T-helper 2 cell treated with Interferon-gamma antibody and Interleukin-4, amounts not matched to agents 100 ng/mL and 5 ng/mL, for 36 hours (primary cell): ENCODE results near the gene SCTR. TPM values are rescaled to one million over a fixed set of nuclear protein-coding genes. Genes with fewer than 3 reads are reported as not detected.

Source experiments
- intact Hi-C: fragments of 100-400 bp; cut with micrococcal nuclease; formaldehyde crosslinking; loops from one replicate; pipeline ENCODE4 v1.15.1; 2023
- total RNA-seq: library from RNA; stranded (reverse); gene quantifications from 2 replicates; pipeline ENCODE4 v1.2.3, GENCODE V29; 2022

The SCTR gene
- total RNA-seq, 1 donor from 2014 or later = not detected

DNA sequence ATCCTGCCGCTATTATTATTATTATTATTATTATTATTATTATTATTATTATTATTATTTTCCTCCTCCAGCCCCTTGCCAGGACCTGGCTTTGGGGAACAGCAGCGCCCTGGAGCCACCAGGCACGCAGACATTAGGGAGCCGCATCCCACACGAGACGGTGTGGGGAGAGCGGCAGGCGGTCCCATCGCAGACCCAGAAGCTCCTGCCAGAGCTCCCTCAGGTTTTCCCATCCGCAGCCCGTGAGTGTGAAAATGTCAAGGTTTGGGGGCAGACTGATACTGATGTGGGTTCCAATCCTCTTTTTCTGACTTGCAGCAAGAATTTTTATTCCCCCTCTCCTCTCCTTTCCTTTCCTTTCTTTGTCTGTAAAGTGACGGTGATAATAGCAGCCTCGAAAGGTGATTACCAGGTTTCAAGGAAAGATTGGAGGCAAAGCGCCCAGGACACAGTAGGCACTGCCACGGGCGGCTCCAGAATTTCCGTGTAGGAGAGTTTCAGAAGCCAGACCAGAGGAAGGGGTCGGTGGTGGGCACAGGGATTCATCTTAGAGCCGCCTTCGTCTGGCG, 816 bp downstream of the SCTR start:
- intact Hi-C loops = no loop called here

DNA sequence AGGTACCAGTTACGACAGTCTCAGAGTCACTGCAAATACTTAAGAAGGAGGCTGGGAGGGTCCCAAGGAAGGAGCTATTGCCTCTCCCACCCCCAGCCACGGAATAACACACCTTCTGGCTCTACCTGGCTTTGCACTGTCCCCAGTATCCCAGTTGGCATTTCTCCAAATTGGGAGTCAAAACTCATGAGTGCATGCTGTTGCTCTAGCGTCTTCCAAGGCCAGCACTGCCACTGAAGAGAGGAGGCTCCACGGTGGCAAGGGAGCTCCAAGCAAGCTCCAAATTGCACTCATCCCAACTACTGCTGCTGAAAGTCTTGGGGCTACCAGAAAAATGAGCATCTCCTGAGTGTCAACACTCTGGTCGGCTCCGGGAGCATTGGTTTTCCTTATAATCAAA, 1.6 kb downstream of the SCTR start:
- intact Hi-C loops = no loop called here

DNA sequence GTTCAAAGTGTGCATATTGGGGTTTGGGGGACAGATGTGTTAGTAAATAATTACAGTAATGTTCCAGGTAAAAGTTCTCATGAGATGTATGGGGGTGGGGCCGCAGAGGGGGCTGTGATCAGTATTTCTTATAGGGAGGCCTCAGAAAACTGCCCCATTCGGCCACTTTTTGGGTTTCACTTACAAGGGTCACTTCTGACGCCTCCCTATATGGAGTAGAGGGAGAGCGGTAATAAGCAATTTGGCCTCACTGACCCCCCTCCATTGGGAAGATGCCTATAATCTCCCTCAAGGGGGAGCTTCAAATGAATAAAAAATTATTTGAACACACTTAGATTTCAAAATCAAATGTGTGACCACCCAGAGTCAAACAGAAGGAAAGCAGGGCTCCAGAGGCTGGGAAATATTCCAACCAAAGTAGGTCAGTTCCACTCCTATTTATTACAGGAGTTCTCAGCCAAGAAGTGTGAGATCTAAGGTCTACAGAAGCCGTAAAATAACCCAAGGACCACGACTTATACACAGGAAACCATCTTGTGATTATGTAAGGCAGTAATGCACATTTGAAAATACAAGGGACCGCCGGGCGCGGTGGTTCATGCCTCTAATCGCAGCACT, 2.7 kb downstream of the SCTR start:
- intact Hi-C loops = no loop called here

DNA sequence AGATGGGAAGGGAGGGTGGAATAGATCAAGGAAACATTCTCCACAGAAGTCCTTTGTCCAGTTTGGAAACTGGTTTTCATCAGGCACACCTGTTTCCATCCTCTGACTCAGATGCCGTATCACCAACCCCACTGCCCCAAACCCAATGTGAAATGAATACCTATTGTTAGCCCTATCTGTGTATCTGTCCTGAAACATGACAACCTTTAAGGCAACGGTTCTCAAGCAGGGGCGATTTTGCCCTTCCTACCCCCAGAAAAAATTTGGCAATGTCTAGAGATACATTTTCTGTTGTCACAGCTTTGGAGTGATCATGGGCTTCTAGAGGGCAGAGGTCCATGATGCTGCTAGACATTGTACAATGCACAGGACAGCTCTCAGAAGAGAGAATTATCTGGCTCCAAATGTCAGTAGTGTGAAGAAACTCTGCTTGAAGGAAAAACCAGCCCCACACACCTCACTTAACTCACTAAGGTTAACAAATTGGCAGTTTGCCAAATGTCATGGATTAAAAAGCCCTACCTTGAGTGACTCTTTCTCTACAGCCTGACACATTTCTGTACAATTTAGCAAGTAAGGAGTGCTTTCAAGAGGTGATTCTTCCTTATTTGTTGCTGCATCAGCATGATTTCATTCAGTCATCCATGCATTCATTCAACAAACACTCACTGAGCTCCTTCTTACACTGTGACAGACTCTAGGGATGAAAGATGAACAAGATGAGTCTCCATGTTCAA, 3.4 kb downstream of the SCTR start:
- intact Hi-C loops = no loop called here

DNA sequence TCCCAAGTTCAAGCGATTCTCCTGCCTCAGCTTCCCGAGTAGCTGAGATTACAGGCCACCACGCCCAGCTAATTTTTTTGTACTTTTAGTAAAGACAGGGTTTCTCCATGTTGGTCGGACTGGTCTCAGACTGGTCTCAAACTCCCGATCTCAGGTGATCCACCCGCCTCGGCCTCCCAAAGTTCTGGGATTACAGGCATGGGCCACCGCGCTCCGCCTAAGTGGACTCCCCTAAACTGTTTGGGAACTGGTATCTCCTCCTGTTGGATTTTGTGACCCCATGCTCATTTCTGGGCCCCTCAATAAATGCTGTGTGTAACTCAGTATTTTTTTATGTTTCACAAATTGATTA, 5.2 kb downstream of the SCTR start:
- intact Hi-C loops = loop anchor here (5.0 kb wide), 1 partner anchor 143 kb away; no protein-coding TSS in a partner anchor

DNA sequence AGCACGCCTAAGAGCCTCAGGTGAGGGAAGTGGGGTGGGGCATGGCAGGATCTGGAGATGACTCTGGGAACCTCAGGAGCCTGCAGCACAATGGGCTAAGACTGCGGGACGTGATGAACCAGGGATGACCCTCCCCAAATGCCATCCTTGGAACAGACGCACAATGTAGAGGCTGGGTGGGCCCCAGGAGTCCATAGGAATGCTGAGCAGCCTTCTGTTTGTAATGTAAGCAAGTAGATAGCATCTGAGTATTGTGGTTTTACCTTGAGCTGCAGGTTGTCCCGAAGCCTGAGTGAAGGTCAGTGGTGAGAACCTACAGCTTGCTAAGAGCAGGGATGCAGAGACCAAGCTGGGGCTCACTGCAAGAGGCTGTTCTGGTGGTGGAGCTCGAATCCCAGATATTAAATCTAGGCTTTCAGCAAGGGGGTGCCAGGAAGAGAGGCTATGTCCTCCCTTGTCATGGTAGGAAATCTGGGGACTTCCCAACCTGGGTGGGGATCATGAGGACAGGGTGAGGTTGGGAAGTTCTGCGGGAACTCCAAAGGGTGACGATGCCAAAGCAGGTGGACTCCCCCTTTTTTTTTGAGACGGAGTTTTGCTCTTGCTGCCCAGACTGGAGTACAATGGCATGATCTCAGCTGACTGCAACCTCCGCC, 5.8 kb downstream of the SCTR start:
- intact Hi-C loops = loop anchor here (5.0 kb wide), 1 partner anchor 144 kb away; no protein-coding TSS in a partner anchor

DNA sequence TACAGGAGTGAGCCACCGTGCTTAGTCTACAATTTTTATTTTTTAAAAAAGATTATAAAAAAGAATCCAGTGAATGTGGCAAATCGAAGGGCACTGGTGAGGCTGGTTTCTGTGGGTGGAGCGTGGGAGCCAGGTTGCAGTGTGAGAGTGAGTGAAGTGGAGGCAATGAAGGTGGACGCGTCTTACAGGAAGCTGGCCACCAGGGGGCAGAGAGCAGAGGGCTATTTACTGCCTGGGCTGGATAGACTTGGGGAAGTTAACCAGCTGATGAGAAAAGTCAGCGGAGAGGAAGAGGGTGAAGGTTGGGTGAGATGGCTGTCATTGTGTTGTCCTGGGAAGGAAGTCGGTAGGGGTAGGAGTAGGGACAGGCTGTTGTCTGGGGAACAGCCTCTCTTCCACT, 6.8 kb downstream of the SCTR start:
- intact Hi-C loops = loop anchor here (5.0 kb wide), 1 partner anchor 145 kb away; no protein-coding TSS in a partner anchor

DNA sequence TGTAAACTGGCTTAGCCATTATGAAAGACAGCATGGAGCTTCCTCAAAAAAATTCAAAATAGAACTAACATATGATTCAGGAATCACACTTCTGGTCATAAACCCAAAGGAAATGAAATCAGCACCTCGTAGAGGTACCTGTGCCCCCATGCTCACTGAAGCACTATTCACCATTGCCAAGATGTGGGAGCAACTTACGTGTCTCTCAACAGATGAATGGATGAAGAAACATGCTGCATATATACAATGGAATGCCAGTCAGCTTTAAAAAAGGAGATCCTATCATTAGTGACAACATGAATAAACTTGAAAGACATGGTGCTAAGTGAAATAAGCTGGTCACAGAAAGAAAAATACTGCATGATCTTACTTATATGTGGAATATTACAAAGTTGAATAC, 8.2 kb downstream of the SCTR start:
- intact Hi-C loops = loop anchor here (5.0 kb wide), 1 partner anchor 146 kb away; no protein-coding TSS in a partner anchor

DNA sequence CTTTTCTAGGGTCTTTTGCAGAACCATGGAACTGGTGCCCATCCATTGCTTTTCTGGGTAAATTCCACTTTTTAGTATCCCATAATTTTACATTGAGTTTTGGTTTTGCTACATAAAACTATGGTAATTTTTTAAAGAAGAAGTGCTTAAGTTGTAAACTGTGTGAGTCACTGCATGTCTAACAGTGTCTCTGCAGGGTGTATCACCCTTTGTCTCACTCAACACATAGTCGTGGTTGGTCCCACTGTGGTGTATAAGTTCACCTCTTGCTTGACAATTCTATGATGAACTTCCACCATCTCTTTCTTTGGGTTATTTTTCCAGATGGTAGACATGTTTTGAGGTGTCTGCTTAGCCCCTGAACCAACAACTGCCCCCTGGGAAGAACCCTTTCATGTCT, 10.5 kb downstream of the SCTR start:
- intact Hi-C loops = no loop called here

DNA sequence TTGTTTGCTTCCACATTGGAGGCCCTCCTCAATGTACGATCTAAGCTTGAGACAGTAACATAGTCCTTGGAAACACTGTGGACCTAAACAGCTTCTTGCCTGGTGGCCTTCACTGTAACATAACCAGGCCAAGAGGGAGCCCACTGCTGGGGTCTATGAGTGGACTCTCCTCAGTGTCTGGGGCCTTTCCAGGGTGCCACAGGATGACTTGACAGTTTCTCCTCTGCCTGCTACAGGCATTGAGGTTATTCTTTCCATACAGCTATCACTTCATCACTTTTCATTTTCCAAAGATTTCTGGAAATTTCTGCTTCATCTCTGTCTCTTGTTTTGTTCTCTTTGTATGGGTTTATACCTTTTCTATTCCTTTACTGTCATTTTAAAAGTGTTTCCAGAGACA, 11.3 kb downstream of the SCTR start:
- intact Hi-C loops = no loop called here

DNA sequence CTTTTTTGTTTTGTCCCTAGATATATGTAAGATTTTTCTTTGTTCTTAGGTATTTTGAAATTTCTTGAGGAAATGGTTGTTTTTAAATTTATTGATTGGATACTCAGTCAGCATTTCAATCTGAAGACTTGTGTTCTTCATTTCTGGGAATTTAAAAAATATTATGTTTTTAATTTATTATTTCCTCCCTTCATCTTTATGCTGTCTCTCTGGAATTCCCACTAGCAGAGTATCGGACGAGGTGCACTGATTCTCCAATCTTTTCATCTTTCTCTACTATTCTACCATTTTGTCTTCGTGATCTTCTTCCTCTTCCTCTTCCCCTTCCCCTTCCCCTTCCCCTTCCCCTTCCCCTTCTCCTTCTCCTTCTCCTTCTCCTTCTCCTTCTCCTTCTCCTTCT, 12.3 kb downstream of the SCTR start:
- intact Hi-C loops = no loop called here

DNA sequence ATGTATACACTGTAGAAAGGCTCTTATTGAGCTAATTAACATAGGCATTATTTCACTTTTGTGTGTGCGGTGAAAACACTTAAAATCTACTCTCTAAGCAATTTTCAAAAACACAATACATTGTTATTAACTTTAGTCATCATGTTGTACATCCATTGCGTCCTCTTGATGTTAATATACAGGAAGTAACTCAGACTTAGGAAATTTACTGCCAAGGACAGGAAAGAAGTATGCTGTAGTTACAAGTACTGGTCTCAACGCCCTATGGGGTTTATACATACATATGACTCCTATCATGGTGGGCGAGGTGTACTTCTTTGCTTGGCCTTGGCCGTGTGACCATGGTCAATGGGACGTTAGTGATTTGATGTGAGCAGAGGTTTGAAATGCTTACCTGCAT, 15.5 kb downstream of the SCTR start:
- intact Hi-C loops = no loop called here

DNA sequence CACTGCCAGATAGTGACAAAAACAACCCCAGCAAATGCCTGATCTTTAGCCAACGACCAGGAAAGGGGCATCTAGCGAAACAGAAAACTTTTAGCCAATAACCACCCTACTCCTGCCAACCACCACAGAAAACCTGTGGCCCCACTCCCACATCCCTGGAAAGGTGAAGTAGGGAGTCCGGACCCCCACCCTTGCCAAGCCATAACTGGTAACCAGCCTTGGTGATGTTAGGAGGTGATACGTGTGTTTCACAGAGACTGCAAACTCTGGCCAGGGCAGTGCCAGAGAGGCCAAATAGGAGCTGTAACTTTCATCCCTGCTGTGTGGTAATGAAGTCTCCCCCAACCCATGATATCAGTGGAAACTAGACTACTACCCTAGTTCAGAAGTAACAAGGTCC, 27.6 kb downstream of the SCTR start:
- intact Hi-C loops = no loop called here

DNA sequence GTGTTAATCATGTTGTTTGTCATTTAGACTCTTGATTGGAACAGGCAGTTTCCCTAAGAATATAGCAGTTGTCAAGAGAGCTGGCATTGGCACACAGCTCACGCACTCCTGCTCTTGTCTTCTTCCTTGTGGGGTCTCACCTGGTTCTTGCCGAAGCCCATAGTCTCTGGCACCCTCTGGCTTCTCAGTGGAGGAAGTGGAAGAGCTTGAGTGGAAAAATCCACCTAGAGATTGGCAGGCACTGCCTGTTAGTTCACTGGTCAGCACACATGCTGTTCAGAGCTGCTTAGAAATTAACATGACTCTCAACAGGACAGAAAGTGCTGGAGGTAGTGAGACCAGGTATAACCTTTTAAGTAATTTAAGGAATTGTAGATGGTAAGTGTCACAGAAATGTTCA, 28.3 kb downstream of the SCTR start:
- intact Hi-C loops = no loop called here

DNA sequence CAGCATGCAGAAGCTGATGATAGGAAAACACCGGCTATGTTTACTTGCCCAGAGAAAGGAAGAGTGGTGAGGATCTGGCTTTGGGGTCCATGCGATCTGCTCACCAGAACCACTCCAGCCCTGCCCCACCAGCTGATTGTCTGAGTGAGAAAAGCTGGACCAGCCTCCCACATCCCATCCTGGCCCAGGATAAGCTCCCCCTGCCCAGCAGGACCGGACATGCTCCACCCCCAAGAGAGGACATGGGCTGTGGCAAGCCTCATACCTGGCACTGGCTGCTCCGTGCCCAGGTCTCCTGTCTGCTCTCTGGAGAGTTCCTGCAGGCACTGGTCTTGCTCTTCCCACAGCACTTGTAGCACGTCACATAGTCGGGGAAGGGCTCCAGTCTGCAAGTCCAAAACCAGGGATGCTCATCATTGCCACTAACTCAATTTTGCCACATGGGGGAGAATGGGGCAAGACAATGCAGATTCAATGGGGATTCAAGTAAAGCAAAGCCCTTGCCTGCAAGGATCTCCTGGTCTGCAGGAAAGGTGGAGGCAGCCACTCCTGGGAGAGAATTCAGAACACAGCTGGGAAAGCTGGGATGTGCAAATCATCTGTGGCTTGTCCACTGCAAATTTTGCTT, 30.0 kb downstream of the SCTR start:
- intact Hi-C loops = no loop called here

DNA sequence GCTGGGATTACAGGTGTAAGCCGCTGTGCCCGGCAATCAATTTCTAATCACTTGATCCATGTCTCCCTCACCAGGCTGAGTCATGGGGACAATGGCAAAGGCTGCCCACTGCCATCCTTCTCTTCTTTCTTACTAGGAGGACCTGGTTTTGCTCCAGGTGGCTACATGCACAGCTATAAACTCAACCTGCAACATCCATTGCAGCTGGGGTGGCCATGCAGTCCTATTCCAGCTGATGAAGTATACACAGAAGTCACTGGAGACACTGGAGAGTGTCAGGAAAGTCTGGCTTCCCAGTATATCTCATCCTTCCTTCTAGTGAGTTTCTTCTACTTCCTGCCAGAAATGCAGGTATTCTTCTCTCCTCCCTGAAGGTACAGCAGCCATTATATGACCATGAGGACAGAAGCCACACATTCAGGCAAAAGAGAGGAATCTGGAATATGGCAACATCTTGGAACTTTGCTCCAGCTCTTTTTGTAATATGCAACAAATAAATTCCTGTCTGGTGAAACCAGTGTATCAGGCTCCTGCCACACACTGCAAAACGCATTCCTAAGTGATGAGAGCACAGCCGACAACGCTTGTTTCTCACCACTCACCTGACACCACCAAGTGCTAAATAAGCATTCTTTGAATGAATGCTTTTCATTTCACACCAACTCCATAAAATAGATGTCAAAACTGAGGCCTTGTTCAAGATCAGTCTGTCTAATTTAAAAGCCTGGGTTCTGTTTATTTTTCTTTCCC, 32.3 kb downstream of the SCTR start:
- intact Hi-C loops = no loop called here

DNA sequence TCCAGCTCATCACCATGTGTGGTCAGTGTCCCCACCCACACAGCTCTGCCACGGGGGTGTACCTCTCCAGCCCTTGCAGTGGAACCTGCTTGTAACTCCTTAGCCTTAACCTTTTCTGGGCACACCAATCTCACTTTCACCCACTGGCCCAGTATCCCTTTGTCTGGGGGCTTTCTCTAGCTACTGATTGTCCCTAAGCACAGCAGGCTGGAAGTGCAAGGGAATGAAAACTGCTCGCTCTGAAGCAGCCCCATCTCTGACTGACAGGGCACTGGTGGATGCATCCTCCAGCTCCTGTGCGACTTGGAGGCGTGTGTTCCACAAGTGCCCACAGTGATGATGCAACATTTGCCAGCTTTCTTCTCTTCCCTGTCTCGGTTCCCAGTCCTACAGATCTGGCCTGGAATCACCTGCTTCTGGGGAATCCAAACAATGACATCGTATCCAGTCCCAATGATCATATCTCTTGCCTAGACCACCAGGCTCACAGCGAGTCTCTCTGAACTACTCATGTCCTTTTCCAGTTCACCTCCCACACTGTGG, 33.6 kb downstream of the SCTR start:
- intact Hi-C loops = no loop called here

DNA sequence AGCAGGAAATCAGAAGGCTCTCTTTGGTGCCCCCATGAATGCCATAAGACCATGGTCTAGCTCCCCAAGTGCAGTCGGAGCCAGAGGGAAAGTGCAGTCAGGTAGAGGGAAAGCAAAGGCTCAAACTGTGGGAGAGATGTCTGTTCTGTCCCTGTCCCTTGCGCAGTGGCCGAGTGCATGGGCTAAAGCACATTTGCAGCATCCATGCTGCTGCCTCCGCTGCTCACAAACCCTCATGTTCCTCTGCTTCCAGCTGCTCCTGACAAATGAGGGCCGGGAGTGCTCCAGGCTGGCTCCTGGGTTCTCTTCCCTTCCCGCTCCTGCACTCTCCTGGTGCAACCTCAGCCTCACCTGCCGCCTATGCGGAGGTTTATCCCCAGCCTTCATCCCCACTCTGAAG, 34.2 kb downstream of the SCTR start:
- intact Hi-C loops = no loop called here

DNA sequence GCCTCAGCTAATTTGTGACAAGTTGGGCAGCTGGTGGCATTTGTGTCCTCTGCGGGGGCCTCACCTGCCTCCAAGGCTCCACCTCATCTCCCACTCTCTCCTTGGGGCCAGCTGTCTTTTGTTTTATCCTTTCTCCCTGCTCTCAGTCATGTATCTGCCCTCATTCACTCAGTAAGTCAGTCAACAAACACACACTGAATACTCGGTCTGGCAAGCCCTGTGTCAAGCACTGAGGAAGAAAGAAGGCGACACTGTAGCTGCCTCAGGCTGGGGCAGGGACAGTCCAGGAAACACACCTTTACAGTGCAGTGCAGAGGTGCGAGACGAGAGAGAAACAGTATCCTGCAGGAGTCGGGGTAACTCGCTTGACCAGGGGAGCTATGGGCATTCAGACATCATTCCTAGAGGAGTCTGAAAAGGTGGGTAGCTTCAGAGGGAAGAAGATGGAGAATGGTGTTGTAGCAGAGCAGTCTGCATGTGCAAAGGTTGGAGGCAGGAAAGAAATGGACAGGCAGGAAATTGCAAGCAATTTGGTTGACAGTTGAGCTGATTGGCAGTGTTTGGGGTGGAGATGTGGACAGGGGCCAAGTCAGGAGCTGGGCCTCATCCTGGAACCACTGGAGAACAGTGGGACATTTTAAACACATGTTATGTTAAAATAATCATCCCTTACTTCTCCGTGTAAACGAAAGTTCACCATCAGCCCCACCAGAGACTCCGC, 34.9 kb downstream of the SCTR start:
- intact Hi-C loops = no loop called here
